ENCODE results near the gene EVA1B.
A peak's percentile ranks its signal among the peaks of the same experiment; 100 is the strongest.

The EVA1B gene, protein sequence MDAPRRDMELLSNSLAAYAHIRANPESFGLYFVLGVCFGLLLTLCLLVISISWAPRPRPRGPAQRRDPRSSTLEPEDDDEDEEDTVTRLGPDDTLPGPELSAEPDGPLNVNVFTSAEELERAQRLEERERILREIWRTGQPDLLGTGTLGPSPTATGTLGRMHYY

GRCh38 chr1:36323636-36324352 is at the start of gene EVA1B:
EVA1B (minus strand) TSS chr1:36323645; CDS start chr1:36323037, 608 bp downstream.
- DNase-seq (ENCODE audit: low read depth): no peak

- DNase-seq (ENCODE audit: low read depth): no peak
Observed at GRCh38 chr1:36372617-36373016, 49.2 kb upstream of the EVA1B start.

GRCh38 chr1:36369061-36369861 is 45.8 kb upstream of the EVA1B start:
- DNase-seq (ENCODE audit: low read depth): no peak

GRCh38 chr1:36367798-36368197 is 44.4 kb upstream of the EVA1B start:
- no peak for DNase-seq (ENCODE audit: low read depth)

DNA sequence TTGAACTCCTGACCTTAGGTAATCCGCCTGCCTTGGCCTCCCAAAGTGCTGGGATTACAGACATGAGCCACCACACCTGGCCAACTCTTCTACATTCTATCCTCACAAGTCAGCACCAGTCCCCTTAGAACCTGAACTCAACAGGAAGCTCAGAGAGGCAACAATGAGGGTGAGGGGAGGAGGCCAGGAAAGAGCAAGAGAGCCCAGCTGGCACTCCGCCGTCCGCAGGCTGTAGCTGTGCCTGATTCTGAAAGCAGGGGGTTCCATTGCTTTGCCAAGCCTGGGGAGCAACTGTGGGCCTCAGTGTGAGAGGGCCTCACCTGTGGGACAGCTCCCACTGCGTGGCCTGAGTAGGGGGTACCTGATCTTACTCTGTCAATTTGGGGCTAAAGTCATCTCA is 43.6 kb upstream of the EVA1B start:
- DNase-seq (ENCODE audit: low read depth): no peak

DNA sequence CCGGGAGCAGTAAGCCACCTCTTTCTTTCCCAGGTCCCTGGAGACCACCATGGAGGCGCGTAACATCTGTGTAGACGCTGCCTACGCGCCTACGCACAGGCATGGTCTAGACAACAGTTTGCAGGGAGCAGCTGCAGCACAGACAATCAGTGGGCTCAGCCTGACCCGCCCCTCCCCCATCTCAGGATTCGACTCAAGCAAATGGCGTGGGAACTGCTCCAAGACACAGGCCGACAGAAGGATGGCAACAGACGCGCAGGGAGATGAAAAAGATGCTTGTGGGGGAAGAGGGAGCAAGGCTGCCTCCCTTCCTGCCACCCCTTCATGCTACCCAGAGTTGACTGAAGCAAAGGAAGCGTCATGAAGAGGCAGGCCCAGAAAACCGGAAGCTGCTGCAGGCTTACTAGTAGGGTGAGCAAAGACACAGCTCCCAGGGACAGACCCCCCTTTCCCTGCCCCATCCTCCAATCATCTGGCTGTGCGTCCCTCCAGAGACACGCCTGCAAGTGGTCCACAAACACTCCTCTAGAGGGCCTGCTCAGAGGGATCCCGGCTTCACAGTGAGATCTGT is 42.7 kb upstream of the EVA1B start:
- DNase-seq (ENCODE audit: low read depth): no peak

GRCh38 chr1:36365381-36365780 is 41.9 kb upstream of the EVA1B start:
- no peak for DNase-seq (ENCODE audit: low read depth)

- DNase-seq (ENCODE audit: low read depth): no peak
Observed at GRCh38 chr1:36359911-36360550, 36.6 kb upstream of the EVA1B start.

GRCh38 chr1:36359383-36359782 is 35.9 kb upstream of the EVA1B start:
- DNase-seq (ENCODE audit: low read depth): no peak

- DNase-seq (ENCODE audit: low read depth): no peak
Observed at GRCh38 chr1:36358514-36359084, 35.2 kb upstream of the EVA1B start.

DNA sequence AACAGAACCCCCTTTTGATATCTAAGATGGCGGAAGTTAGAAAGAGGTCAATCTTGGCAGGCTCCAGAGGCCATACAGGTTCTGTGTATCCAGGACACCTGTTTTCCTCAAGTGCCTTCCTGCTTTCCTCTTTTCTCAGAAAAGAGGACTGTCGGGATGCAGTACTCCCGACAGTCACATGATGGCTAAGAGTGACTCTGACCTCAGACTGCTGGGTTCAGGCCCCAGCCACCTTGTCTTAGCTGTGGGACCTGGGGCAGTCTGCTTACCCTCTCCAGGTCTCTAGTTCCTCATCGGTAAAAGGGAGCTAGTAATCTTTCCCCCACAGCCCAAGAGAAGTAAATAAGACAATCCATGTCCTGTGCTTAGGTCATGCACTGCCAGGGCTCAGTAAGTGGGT is 32.4 kb upstream of the EVA1B start:
- no peak for DNase-seq (ENCODE audit: low read depth)

GRCh38 chr1:36354486-36354885 is 31.0 kb upstream of the EVA1B start:
- no peak for DNase-seq (ENCODE audit: low read depth)

- no peak for DNase-seq (ENCODE audit: low read depth)
Observed at GRCh38 chr1:36352910-36353878, 29.7 kb upstream of the EVA1B start.

- no peak for DNase-seq (ENCODE audit: low read depth)
Observed at GRCh38 chr1:36352125-36352909, 28.9 kb upstream of the EVA1B start.

GRCh38 chr1:36351227-36351977 is 28.0 kb upstream of the EVA1B start:
- peak; percentile 80 for DNase-seq (ENCODE audit: low read depth)

- peak; percentile 73 for DNase-seq (ENCODE audit: low read depth)
Observed at GRCh38 chr1:36350659-36351226, 27.3 kb upstream of the EVA1B start.

GRCh38 chr1:36349839-36350238 is 26.4 kb upstream of the EVA1B start:
- no peak for DNase-seq (ENCODE audit: low read depth)

DNA sequence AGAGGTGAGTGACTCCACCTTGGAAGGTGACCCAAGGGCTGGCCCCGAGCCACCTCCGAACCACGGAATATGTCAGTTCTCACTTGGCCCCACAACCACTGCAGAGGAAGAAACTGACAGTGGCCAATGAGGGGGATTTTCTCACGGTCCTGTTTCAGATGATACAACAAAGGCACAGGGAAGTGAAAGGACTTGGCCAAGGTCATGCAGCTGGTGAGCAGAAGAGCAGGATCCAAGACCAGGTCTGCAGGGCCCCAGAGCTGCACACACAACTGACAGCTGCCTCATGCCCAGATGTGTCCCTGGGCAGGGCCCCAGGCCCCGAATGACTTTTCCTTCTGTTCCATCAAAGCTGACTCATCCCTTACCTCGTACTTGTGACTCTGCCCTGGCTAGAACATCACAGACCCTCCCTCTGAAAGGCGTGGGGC is 25.8 kb upstream of the EVA1B start:
- no peak for DNase-seq (ENCODE audit: low read depth)

Measured in HS-5 (cell line).